ENCODE results near the gene MRPS31. TPM values are rescaled to one million over a fixed set of nuclear protein-coding genes. Genes with fewer than 3 reads are reported as not detected.

Gene MRPS31
- total and polyA plus RNA-seq, 4 donors, result 13.4 to 17.6 (median 16.0) TPM

Small RNAs within 50 kb of the gene (small RNA-seq; reads per million reads assigned to genes)
- gene MIR320D1 (not detected), gene MIR621 (not detected), gene RF00017 (not detected)

Other genes starting within 250 kb of the MRPS31 start
- gene FOXO1, start 104.5 kb downstream of the MRPS31 start, total RNA-seq, result 10 to 100 TPM in 1 of 2 donors, 1 to 10 TPM in 1; 6.4 to 23.6 TPM
- gene FOXO1, start 104.5 kb downstream of the MRPS31 start, polyA plus RNA-seq, result 10 to 100 TPM in 1 of 2 donors, 1 to 10 TPM in 1; 5.4 to 10.8 TPM
- gene SLC25A15, start 18.4 kb upstream of the MRPS31 start, total RNA-seq, result 100 to 1,000 TPM in 1 of 2 donors, 10 to 100 TPM in 1; 29.3 to 106 TPM
- 10 to 100 TPM; 49.7 to 84.1 TPM for gene SLC25A15, start 18.4 kb upstream of the MRPS31 start, polyA plus RNA-seq
- gene ELF1, start 248.1 kb upstream of the MRPS31 start, total RNA-seq, result 10 to 100 TPM; 36.3 to 57.2 TPM
- 10 to 100 TPM; 15.3 to 16.6 TPM for gene ELF1, start 248.1 kb upstream of the MRPS31 start, polyA plus RNA-seq